Caco-2 (cell line): Measurements from ENCODE around the gene C3orf18. TPM values are rescaled to one million over a fixed set of nuclear protein-coding genes. Genes with fewer than 3 reads are reported as not detected.

Experiments used
- BruUV-seq: library from RNA; stranded (reverse); fragments of 400-500 nt; replicated peaks from 2 replicates; lab custom pipeline; 2021; lab: Mats Ljungman, UMichigan
- CTCF ChIA-PET: fragments of 300-600 bp; sonication (Branson Sonifier 250); formaldehyde crosslinking; loops from one replicate; lab custom pipeline; 2022; ENCODE audit warnings: antibody characterized with exemption; lab: Charles Lee
- POLR2A ChIA-PET: fragments of 300-600 bp; sonication (Branson Sonifier 250); formaldehyde crosslinking; loops from one replicate; lab custom pipeline; 2022; ENCODE audit warnings: antibody characterized with exemption; lab: Charles Lee
- DNase-seq, 2 experiments: peaks; one replicate each; pipeline versions ENCODE4 v3.0.0 to v3.0.0-alpha.2; 2020 to 2022
- H3K27me3 ChIP-seq: replicated peaks from 2 replicates; pipeline ENCODE4 v1.6.0; 2011; ENCODE audit warnings: low read length; ENCODE audit not compliant: control insufficient read depth, insufficient read depth
- H3K36me3 ChIP-seq: 2 replicates; pipeline ENCODE4 v1.5.1; 2011; ENCODE audit warnings: low read length; ENCODE audit not compliant: control insufficient read depth, insufficient read depth
- H3K4me1 ChIP-seq: fragments of 250-450 bp; sonication (Bioruptor Pico); 2 replicates; pipeline ENCODE4 v1.5.1; 2020; ENCODE audit warnings: mild to moderate bottlenecking
- H3K4me3 ChIP-seq: 2 replicates; pipeline ENCODE4 v1.5.1; 2011; ENCODE audit warnings: low read depth, mild to moderate bottlenecking, control low read depth, low read length
- H3K9me3 ChIP-seq: fragments of 250-450 bp; sonication (Bioruptor Pico); 2 replicates; pipeline ENCODE4 v1.5.1; 2020; ENCODE audit warnings: mild to moderate bottlenecking, moderate library complexity
- H3K27ac Mint-ChIP-seq: one replicate; pipeline ENCODE4 v1.8.0; 2022; ENCODE audit warnings: mixed read lengths; ENCODE audit not compliant: unreplicated experiment
- H3K27me3 Mint-ChIP-seq: one replicate; pipeline ENCODE4 v1.8.0; 2022; ENCODE audit warnings: mixed read lengths; ENCODE audit not compliant: insufficient read depth, unreplicated experiment
- H3K36me3 Mint-ChIP-seq: one replicate; pipeline ENCODE4 v1.8.0; 2022; ENCODE audit warnings: mild to moderate bottlenecking, mixed read lengths; ENCODE audit not compliant: insufficient read depth, unreplicated experiment
- H3K4me1 Mint-ChIP-seq: one replicate; pipeline ENCODE4 v1.8.0; 2022; ENCODE audit warnings: low read depth, mixed read lengths; ENCODE audit not compliant: unreplicated experiment
- H3K4me3 Mint-ChIP-seq: one replicate; pipeline ENCODE4 v1.8.0; 2022; ENCODE audit warnings: mild to moderate bottlenecking, moderate library complexity, mixed read lengths; ENCODE audit not compliant: unreplicated experiment
- H3K9me3 Mint-ChIP-seq: one replicate; pipeline ENCODE4 v1.8.0; 2022; ENCODE audit warnings: mixed read lengths; ENCODE audit not compliant: unreplicated experiment
- intact Hi-C: fragments of 100-400 bp; cut with micrococcal nuclease; formaldehyde crosslinking; loops from one replicate; pipeline ENCODE4 v1.10.0; 2022; ENCODE audit not compliant: unreplicated experiment
- total RNA-seq: library from RNA; stranded (reverse); gene quantifications from 2 replicates; pipeline ENCODE4 v1.2.3, GENCODE V29; 2022
- TF ChIP-seq, protein P1 (sequence below), 2 experiments: fragments of 200-600 bp in 1 of 2; IDR thresholded peaks; 1 replicate in 1 of 2; 2 replicates in 1 of 2; pipeline versions ENCODE4 v1.5.1 to v1.8.0; 2011 to 2022; ENCODE audit warnings: antibody characterized with exemption in 1 of 2, control low read depth in 1 of 2, inconsistent platforms in 1 of 2, low read depth in 1 of 2, low read length in 1 of 2, mild to moderate bottlenecking in 1 of 2, moderate library complexity in 1 of 2; ENCODE audit not compliant: insufficient read depth in 1 of 2, severe bottlenecking in 1 of 2, unreplicated experiment in 1 of 2

Gene C3orf18
- total RNA-seq, 1 experiment from 2014 or later, result 2.1 TPM

- POLR2A ChIA-PET, result no interaction called here
- Histone ChIP-seq H3K27me3 (no peaks in the 10 kb centered on the region), H3K36me3 (peaks cover 2% of the 10 kb centered on the region), H3K4me3 (no peak overlapping the region), H3K9me3 (no peaks in the 10 kb centered on the region), H3K4me1 (no peaks in the 10 kb centered on the region)
- CTCF ChIA-PET, result interaction anchor here (1.3 kb wide), 1 partner anchor 8 kb away, joined by 3 read pairs; the partner anchor contains the start of gene HEMK1
- no peaks in the 10 kb centered on the region for H3K9me3 Mint-ChIP-seq
- BruUV-seq, result no TSS peak
- no peak overlapping the region for H3K4me3 Mint-ChIP-seq
- H3K36me3 Mint-ChIP-seq, result no peaks in the 10 kb centered on the region
- intact Hi-C loops, result no loop called here
- no peak for DNase-seq
- TF ChIP-seq, protein P1, sequence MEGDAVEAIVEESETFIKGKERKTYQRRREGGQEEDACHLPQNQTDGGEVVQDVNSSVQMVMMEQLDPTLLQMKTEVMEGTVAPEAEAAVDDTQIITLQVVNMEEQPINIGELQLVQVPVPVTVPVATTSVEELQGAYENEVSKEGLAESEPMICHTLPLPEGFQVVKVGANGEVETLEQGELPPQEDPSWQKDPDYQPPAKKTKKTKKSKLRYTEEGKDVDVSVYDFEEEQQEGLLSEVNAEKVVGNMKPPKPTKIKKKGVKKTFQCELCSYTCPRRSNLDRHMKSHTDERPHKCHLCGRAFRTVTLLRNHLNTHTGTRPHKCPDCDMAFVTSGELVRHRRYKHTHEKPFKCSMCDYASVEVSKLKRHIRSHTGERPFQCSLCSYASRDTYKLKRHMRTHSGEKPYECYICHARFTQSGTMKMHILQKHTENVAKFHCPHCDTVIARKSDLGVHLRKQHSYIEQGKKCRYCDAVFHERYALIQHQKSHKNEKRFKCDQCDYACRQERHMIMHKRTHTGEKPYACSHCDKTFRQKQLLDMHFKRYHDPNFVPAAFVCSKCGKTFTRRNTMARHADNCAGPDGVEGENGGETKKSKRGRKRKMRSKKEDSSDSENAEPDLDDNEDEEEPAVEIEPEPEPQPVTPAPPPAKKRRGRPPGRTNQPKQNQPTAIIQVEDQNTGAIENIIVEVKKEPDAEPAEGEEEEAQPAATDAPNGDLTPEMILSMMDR (IDR thresholded peaks at IDR 0.05; ENCODE audit: insufficient read depth in 1 of 2, low read depth in 1 of 2, low read length in 1 of 2, severe bottlenecking in 1 of 2, unreplicated experiment in 1 of 2), result no peak
- H3K27ac Mint-ChIP-seq, result no peak overlapping the region
- H3K4me1 Mint-ChIP-seq, result no peaks in the 10 kb centered on the region
- H3K27me3 Mint-ChIP-seq, result no peaks in the 10 kb centered on the region
These were observed 9.8 kb upstream of the C3orf18 start for GRCh38 chr3:50577348-50577747.

- CTCF ChIA-PET, result no interaction called here
- BruUV-seq, result no TSS peak
- peaks cover 2% of the 10 kb centered on the region; the same call in 1 of the 2 replicates for H3K36me3 ChIP-seq
These were observed 7.8 kb upstream of the C3orf18 start for GRCh38 chr3:50575372-50575771.

DNA sequence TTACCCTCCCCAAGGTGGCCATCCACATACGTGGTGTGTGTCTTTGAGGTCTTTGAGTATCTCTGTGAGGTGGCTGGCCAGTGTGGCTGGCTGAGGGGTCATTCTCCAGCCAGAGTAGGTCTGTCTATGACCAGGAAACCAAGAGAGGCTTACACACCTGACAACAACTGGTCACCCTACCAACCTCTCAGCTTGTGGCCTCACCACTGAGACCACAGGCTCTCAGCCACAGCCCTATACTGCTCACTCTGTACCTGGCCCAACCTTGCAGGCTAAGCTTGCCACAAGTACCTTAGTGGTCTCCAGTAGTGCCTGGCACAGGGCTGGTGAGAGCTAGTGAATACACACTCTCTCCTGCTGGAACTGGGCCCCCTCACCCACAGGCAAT, 6.9 kb upstream of the C3orf18 start:
- Mint-ChIP-seq H3K36me3 (peaks cover 4% of the 10 kb centered on the region), H3K4me1 (no peaks in the 10 kb centered on the region), H3K27ac (no peak overlapping the region), H3K9me3 (no peaks in the 10 kb centered on the region), H3K4me3 (no peak overlapping the region), H3K27me3 (no peaks in the 10 kb centered on the region)
- DNase-seq, result no peak
- BruUV-seq, result no TSS peak
- no peak overlapping the region for H3K4me3 ChIP-seq
- H3K27me3 ChIP-seq, result no peaks in the 10 kb centered on the region
- intact Hi-C loops, result no loop called here
- no peaks in the 10 kb centered on the region for H3K9me3 ChIP-seq
- ChIA-PET POLR2A (no interaction called here), CTCF (interaction anchor here (2.4 kb wide), 1 partner anchor 37 kb away, joined by 12 read pairs; the partner anchor contains the start of gene CISH)
- H3K4me1 ChIP-seq, result 0 out of 2 replicates have a peak, but pooled peaks cover 5% of the 10 kb centered on the region
- H3K36me3 ChIP-seq, result peaks cover 2% of the 10 kb centered on the region; the same call in 1 of the 2 replicates
- TF ChIP-seq, protein P1 (IDR thresholded peaks at IDR 0.05; ENCODE audit: insufficient read depth in 1 of 2, low read depth in 1 of 2, low read length in 1 of 2, severe bottlenecking in 1 of 2, unreplicated experiment in 1 of 2), result no peak

More at GRCh38 chr3:50575372-50575771, 7.8 kb upstream of the C3orf18 start:
- Mint-ChIP-seq H3K27me3 (no peaks in the 10 kb centered on the region), H3K36me3 (no peaks in the 10 kb centered on the region), H3K27ac (no peak overlapping the region), H3K4me3 (no peak overlapping the region), H3K9me3 (no peaks in the 10 kb centered on the region), H3K4me1 (no peaks in the 10 kb centered on the region)
- no peak overlapping the region for H3K4me3 ChIP-seq
- intact Hi-C loops, result no loop called here
- no peak for DNase-seq
- no peaks in the 10 kb centered on the region for H3K9me3 ChIP-seq
- H3K4me1 ChIP-seq, result no peaks in the 10 kb centered on the region
- POLR2A ChIA-PET, result no interaction called here
- H3K27me3 ChIP-seq, result no peaks in the 10 kb centered on the region
- TF ChIP-seq, protein P1 (IDR thresholded peaks at IDR 0.05; ENCODE audit: insufficient read depth in 1 of 2, low read depth in 1 of 2, low read length in 1 of 2, severe bottlenecking in 1 of 2, unreplicated experiment in 1 of 2), result no peak
